Astrocyte of the spinal cord (primary cell): Measurements from ENCODE around the gene POT1.
"Not testable (repeated sequence)": the region's sequence is repeated elsewhere in the genome, so short reads cannot be mapped to it uniquely, and the experiment has no call there.

Experiments
- DNase-seq: peaks from one replicate; pipeline ENCODE4 v3.0.0; 2011; ENCODE audit warnings: low read depth, low spot score
- H3K4me3 ChIP-seq: 2 replicates; pipeline ENCODE4 v1.5.1; 2011; ENCODE audit warnings: low read depth, mild to moderate bottlenecking, low read length, moderate library complexity
- in situ Hi-C: cut with HindIII; loops from 2 replicates; pipeline ENCODE4 v1.10.0; 2017; ENCODE audit warnings: low sequenced_read_pairs
- TF ChIP-seq, protein P1 (sequence below): IDR thresholded peaks from 2 replicates; pipeline ENCODE4 v1.5.1; 2012; ENCODE audit warnings: low read depth, mild to moderate bottlenecking, low read length, inconsistent platforms

Gene POT1

GRCh38 chr7:124929467-124930172 is at the start of gene POT1:
POT1 (minus strand) TSS chr7:124929825; CDS start chr7:124897173, 32,652 bp downstream.
- peak; percentile 100 for DNase-seq
- in situ Hi-C loops: no loop called here
- TF ChIP-seq, protein P1, sequence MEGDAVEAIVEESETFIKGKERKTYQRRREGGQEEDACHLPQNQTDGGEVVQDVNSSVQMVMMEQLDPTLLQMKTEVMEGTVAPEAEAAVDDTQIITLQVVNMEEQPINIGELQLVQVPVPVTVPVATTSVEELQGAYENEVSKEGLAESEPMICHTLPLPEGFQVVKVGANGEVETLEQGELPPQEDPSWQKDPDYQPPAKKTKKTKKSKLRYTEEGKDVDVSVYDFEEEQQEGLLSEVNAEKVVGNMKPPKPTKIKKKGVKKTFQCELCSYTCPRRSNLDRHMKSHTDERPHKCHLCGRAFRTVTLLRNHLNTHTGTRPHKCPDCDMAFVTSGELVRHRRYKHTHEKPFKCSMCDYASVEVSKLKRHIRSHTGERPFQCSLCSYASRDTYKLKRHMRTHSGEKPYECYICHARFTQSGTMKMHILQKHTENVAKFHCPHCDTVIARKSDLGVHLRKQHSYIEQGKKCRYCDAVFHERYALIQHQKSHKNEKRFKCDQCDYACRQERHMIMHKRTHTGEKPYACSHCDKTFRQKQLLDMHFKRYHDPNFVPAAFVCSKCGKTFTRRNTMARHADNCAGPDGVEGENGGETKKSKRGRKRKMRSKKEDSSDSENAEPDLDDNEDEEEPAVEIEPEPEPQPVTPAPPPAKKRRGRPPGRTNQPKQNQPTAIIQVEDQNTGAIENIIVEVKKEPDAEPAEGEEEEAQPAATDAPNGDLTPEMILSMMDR: no peak

DNA sequence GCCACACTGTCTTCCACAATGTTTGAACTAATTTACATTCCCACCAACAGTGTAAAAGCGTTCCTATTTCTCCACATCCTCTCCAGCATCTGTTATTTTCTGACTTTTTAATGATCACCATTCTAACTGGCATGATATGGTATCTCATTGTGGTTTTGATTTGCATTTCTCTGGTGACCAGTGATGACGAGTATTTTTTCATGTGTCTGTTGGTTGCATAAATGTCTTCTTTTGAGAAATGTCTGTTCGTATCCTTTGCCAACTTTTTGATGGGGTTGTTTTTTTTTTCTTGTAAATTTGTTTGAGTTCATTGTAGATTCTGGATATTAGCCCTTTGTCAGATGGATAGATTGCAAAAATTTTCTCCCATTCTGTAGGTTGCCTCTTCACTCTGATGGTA is 45.5 kb upstream of the POT1 start:
- DNase-seq, in situ Hi-C loops: not testable (repeated sequence)

More at GRCh38 chr7:124929467-124930172, at the start of gene POT1:
- peak within 1 kb of the TSS; percentile 86 for H3K4me3 ChIP-seq

GRCh38 chr7:124965553-124965952 is 35.9 kb upstream of the POT1 start:
- in situ Hi-C loops: no loop called here
- TF ChIP-seq, protein P1: no peak
- DNase-seq: no peak
- no peak overlapping the region for H3K4me3 ChIP-seq

More for the DNA sequence above, 45.5 kb upstream of the POT1 start:
- not testable (repeated sequence) for H3K4me3 ChIP-seq

DNA sequence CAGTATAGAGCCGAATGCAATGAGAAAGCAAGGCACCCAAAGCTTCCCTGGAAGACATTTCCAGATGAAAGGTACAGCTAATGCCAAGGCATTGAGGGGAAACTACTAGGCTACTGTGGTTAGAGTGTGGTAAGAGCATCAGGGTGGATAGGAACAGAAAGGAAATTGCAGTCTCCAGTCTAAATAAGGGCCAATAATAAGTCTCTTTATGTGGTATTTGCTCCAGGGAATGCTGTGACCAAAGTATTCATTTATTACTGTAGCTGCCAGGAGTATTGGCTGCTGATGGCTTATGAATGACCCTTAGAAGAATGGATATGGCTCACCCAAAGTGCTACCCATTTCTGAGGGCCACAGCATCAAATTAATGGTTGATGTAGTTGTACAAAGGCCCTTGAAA is 30.1 kb upstream of the POT1 start:
- in situ Hi-C loops: no loop called here
- no peak overlapping the region for H3K4me3 ChIP-seq
- TF ChIP-seq, protein P1: no peak
- DNase-seq: peak; percentile 45

GRCh38 chr7:124957952-124958351 is 28.3 kb upstream of the POT1 start:
- DNase-seq, H3K4me3 ChIP-seq, in situ Hi-C loops: not testable (repeated sequence)

- in situ Hi-C loops: no loop called here
- no peak overlapping the region for H3K4me3 ChIP-seq
- DNase-seq: no peak
- TF ChIP-seq, protein P1: no peak
These were observed 26.5 kb upstream of the POT1 start for GRCh38 chr7:124956160-124956559.

DNA sequence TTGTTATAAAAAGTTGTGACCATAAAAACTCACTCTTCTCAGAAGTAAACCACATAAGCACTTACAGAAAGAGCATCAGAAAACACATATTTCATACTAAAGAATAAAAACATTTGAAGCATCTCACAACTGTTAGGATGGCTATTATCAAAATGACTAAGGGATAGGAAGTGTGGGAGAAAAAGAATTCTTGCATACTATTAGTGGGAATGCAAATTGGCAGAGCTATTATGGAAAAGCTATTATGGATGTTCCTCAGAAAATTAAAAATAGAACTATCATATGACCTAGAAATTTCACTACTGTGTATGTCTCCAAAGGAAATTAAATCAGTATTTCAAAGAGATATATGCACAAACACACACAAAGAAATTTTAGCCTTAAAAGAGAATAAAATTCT is 25.2 kb upstream of the POT1 start:
- in situ Hi-C loops: no loop called here
- TF ChIP-seq, protein P1: no peak
- DNase-seq: no peak

DNA sequence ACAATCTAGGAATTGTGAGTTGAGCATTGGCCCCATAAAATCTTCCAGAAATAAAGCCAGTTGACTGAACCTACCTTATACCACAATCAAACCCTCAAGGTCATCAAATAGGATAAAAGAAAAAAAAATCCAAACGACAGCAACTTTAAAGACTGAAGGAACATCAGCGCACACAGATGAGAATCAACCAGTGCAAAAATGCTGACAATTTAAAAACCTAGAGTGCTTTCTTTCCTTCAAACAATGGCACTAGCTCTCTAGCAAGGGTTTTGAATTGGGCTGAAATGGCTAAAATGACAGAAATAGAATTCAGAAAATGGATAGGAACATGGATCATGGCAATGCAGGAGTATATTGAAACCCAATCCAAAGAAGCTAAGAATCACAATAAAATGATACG is 16.1 kb upstream of the POT1 start:
- no peak for DNase-seq
- in situ Hi-C loops: no loop called here
- no peak overlapping the region for H3K4me3 ChIP-seq
- TF ChIP-seq, protein P1: no peak

More for the DNA sequence above, 25.2 kb upstream of the POT1 start:
- H3K4me3 ChIP-seq: no peak overlapping the region
